Trophoblast cell (in vitro differentiated cells and primary cell): Measurements from ENCODE around the gene TRIM29.

ENCODE experiments used
- DNase-seq, 2 donors: peaks; one replicate each; pipeline ENCODE4 v3.0.0-alpha.2; 2016
- H2AFZ ChIP-seq: 2 replicates; pipeline ENCODE4 v1.6.1; 2013; ENCODE audit warnings: low read length, moderate library complexity, mild to moderate bottlenecking; ENCODE audit not compliant: insufficient read depth, poor library complexity
- H2AK5ac ChIP-seq: 2 replicates; pipeline ENCODE4 v1.6.1; 2013; ENCODE audit warnings: mild to moderate bottlenecking, low read length
- H2BK120ac ChIP-seq: 2 replicates; pipeline ENCODE4 v1.6.1; 2013; ENCODE audit warnings: low read length, mild to moderate bottlenecking, moderate library complexity; ENCODE audit not compliant: insufficient read depth, poor library complexity
- H2BK12ac ChIP-seq: 2 replicates; pipeline ENCODE4 v1.6.1; 2013; ENCODE audit warnings: mild to moderate bottlenecking, low read length, moderate library complexity
- H2BK5ac ChIP-seq: 2 replicates; pipeline ENCODE4 v1.6.1; 2013; ENCODE audit warnings: low read length, low read depth, moderate library complexity, mild to moderate bottlenecking; ENCODE audit not compliant: poor library complexity
- H3K14ac ChIP-seq: 2 replicates; pipeline ENCODE4 v1.6.1; 2013; ENCODE audit warnings: mild to moderate bottlenecking, low read length
- H3K18ac ChIP-seq: 2 replicates; pipeline ENCODE4 v1.6.1; 2013; ENCODE audit warnings: mild to moderate bottlenecking, low read length
- H3K23ac ChIP-seq: 2 replicates; pipeline ENCODE4 v1.6.1; 2013; ENCODE audit warnings: low read length
- H3K27ac ChIP-seq: 2 replicates; pipeline ENCODE4 v1.5.1; 2013; ENCODE audit warnings: low read depth, mild to moderate bottlenecking, inconsistent platforms, low read length, moderate library complexity
- H3K27me3 ChIP-seq: 2 replicates; pipeline ENCODE4 v1.6.1; 2013; ENCODE audit warnings: inconsistent platforms, mild to moderate bottlenecking, low read length, moderate library complexity; ENCODE audit not compliant: insufficient read depth
- H3K36me3 ChIP-seq, 2 experiments: 1 replicate in 1 of 2; 2 replicates in 1 of 2; pipeline ENCODE4 v1.6.1; 2013; ENCODE audit warnings: low read length in 2 of 2, mild to moderate bottlenecking in 2 of 2, moderate library complexity in 1 of 2; ENCODE audit not compliant: insufficient read depth in 2 of 2, control insufficient read depth in 1 of 2
- H3K4ac ChIP-seq: 2 replicates; pipeline ENCODE4 v1.6.1; 2013; ENCODE audit warnings: low read depth, mild to moderate bottlenecking, low read length, moderate library complexity
- H3K4me1 ChIP-seq, 2 experiments: 1 replicate in 1 of 2; 2 replicates in 1 of 2; pipeline ENCODE4 v1.6.1; 2013; ENCODE audit warnings: low read length in 2 of 2, mild to moderate bottlenecking in 2 of 2, moderate library complexity in 1 of 2; ENCODE audit not compliant: insufficient read depth in 2 of 2, control insufficient read depth in 1 of 2
- H3K4me2 ChIP-seq: 2 replicates; pipeline ENCODE4 v1.6.1; 2013; ENCODE audit warnings: inconsistent platforms, mild to moderate bottlenecking, low read length, moderate library complexity
- H3K4me3 ChIP-seq: 2 replicates; pipeline ENCODE4 v1.5.1; 2013; ENCODE audit warnings: mild to moderate bottlenecking, low read depth, low read length, inconsistent platforms
- H3K79me1 ChIP-seq: one replicate; pipeline ENCODE4 v1.6.1; 2013; ENCODE audit warnings: low read length
- H3K79me2 ChIP-seq: 2 replicates; pipeline ENCODE4 v1.6.1; 2013; ENCODE audit warnings: low read length, mild to moderate bottlenecking; ENCODE audit not compliant: control insufficient read depth, insufficient read depth, poor library complexity
- H3K9ac ChIP-seq: 2 replicates; pipeline ENCODE4 v1.6.1; 2013; ENCODE audit warnings: mild to moderate bottlenecking, low read length
- H3K9me3 ChIP-seq: 2 replicates; pipeline ENCODE4 v1.6.1; 2013; ENCODE audit warnings: low read depth, mild to moderate bottlenecking, control low read depth, inconsistent platforms, low read length; ENCODE audit not compliant: insufficient read depth
- H4K12ac ChIP-seq: 2 replicates; pipeline ENCODE4 v1.6.1; 2013; ENCODE audit warnings: low read depth, mild to moderate bottlenecking, low read length, moderate library complexity
- H4K8ac ChIP-seq: 2 replicates; pipeline ENCODE4 v1.6.1; 2013; ENCODE audit warnings: low read depth, mild to moderate bottlenecking, low read length, moderate library complexity
- H4K91ac ChIP-seq: one replicate; pipeline ENCODE4 v1.6.1; 2013; ENCODE audit warnings: low read depth, mild to moderate bottlenecking, low read length, moderate library complexity
- WGBS: extraction: QIAGEN DNeasy Blood & Tissue Kit; methylation state at CpG from one replicate; pipeline ENCODE4 v1.1.7; 2013; ENCODE audit warnings: missing lambda C conversion rate; ENCODE audit not compliant: insufficient read length, insufficient coverage; ENCODE audit errors: extremely low coverage; 5-methylcytosine and 5-hydroxymethylcytosine counted together

TRIM29 gene

GRCh38 chr11:120184946-120185705, 47.2 kb upstream of the TRIM29 start:
- Histone ChIP-seq H3K9me3 (peaks cover 3% of the 10 kb centered on the region), H3K79me1 (no peaks in the 10 kb centered on the region), H3K18ac (no peak overlapping the region), H4K91ac (no peak overlapping the region), H2BK5ac (no peak overlapping the region), H3K36me3 (no peaks in the 10 kb centered on the region), H3K14ac (no peak overlapping the region), H2BK120ac (no peak overlapping the region), H3K79me2 (no peaks in the 10 kb centered on the region), H3K27me3 (no peaks in the 10 kb centered on the region), H3K27ac (no peak overlapping the region), H3K23ac (no peak overlapping the region), H2AK5ac (no peak overlapping the region), H3K4me2 (no peak overlapping the region), H2BK12ac (no peak overlapping the region), H3K4me3 (no peak overlapping the region), H3K4me1 (peaks cover 4 to 9% of the 10 kb centered on the region in 2 experiments), H3K4ac (no peak overlapping the region), H4K8ac (no peak overlapping the region), H3K9ac (no peak overlapping the region), H4K12ac (no peak overlapping the region), H2AFZ (no peak overlapping the region)
- no peak for DNase-seq
- no CpG with 5 or more reads among the region's 7 CpGs for WGBS

GRCh38 chr11:120184371-120184945, 46.5 kb upstream of the TRIM29 start:
- Histone ChIP-seq H2BK5ac (no peak overlapping the region), H3K79me2 (no peaks in the 10 kb centered on the region), H3K36me3 (no peaks in the 10 kb centered on the region), H3K23ac (no peak overlapping the region), H4K8ac (no peak overlapping the region), H3K4ac (no peak overlapping the region), H3K27me3 (no peaks in the 10 kb centered on the region), H3K18ac (no peak overlapping the region), H3K79me1 (no peaks in the 10 kb centered on the region), H3K4me3 (no peak overlapping the region), H2AFZ (no peak overlapping the region), H2BK120ac (no peak overlapping the region), H3K27ac (no peak overlapping the region), H3K14ac (no peak overlapping the region), H2BK12ac (no peak overlapping the region), H3K4me1 (peaks cover 5 to 9% of the 10 kb centered on the region in 2 experiments), H3K9ac (no peak overlapping the region), H2AK5ac (no peak overlapping the region), H3K4me2 (no peak overlapping the region), H4K12ac (no peak overlapping the region), H4K91ac (no peak overlapping the region), H3K9me3 (peaks cover 3% of the 10 kb centered on the region)
- no peak for DNase-seq
- WGBS = no CpG with 5 or more reads among the region's 11 CpGs

- no peak overlapping the region for H3K4me3 ChIP-seq
- no peak overlapping the region for H3K23ac ChIP-seq
- H3K9ac ChIP-seq = no peak overlapping the region
- no peak overlapping the region for H2BK120ac ChIP-seq
- H3K79me2 ChIP-seq = no peaks in the 10 kb centered on the region
- H3K4me2 ChIP-seq = no peak overlapping the region
- no peak for DNase-seq
- H3K9me3 ChIP-seq = no peaks in the 10 kb centered on the region
- no CpG with 5 or more reads among the region's 7 CpGs for WGBS
- H2AFZ ChIP-seq = no peak overlapping the region
- H4K12ac ChIP-seq = no peak overlapping the region
- H3K27me3 ChIP-seq = no peaks in the 10 kb centered on the region
- peaks cover 5 to 9% of the 10 kb centered on the region in 2 experiments for H3K4me1 ChIP-seq
- H3K27ac ChIP-seq = no peak overlapping the region
- no peak overlapping the region for H3K4ac ChIP-seq
- no peaks in the 10 kb centered on the region for H3K79me1 ChIP-seq
- no peak overlapping the region for H4K91ac ChIP-seq
- H2BK5ac ChIP-seq = no peak overlapping the region
- H4K8ac ChIP-seq = no peak overlapping the region
- no peak overlapping the region for H3K18ac ChIP-seq
- no peak overlapping the region for H3K14ac ChIP-seq
- no peaks in the 10 kb centered on the region for H3K36me3 ChIP-seq
- no peak overlapping the region for H2BK12ac ChIP-seq
- no peak overlapping the region for H2AK5ac ChIP-seq
Observed at GRCh38 chr11:120183701-120184141, 45.8 kb upstream of the TRIM29 start.

DNA sequence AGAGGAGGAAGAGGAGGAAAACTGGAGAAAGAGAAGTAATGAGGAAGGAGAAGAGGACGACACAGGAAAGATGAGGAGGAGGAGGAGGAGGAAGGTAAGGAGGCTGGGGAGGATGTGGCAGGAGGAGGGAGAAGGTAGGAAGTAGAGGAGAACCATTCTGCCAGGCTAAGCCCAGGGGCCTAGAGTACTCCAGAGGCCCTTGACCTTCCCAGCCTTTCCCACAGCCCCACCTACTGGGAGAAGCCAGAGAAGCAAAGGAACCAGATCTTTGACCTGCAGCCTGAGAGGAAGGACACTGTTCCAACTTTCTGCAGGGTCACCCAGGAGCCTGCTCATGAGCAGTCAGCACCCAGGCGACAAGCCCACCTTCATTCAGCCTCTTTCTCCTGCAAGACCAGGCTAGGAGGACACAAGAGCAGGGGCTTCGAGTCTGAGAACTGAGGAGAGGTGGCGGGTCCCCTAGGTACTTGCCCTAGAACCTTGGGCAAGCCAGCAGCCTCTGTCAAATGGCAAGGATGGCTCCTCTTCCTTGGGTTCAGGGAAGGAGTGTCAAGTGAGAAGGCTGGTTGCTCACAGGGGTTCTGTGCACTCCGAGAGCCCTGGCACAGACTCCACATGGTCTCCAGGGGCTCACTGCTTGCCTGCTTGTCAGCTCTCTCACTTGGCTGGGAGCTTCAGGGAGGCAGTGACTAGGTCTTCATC, 45.0 kb upstream of the TRIM29 start:
- no peak overlapping the region for H2BK5ac ChIP-seq
- peak in 1 of 2 donors; percentile 43 for DNase-seq
- no peak overlapping the region for H3K4me3 ChIP-seq
- no peak overlapping the region for H2AK5ac ChIP-seq
- H3K79me2 ChIP-seq = no peaks in the 10 kb centered on the region
- no peak overlapping the region for H3K9ac ChIP-seq
- no peak overlapping the region for H3K14ac ChIP-seq
- no peak overlapping the region for H3K23ac ChIP-seq
- H3K27ac ChIP-seq = no peak overlapping the region
- H2AFZ ChIP-seq = no peak overlapping the region
- no peak overlapping the region for H4K12ac ChIP-seq
- no peak overlapping the region for H3K4me2 ChIP-seq
- H3K79me1 ChIP-seq = no peaks in the 10 kb centered on the region
- no peak overlapping the region for H4K91ac ChIP-seq
- H3K27me3 ChIP-seq = no peaks in the 10 kb centered on the region
- no peak overlapping the region for H3K18ac ChIP-seq
- no peaks in the 10 kb centered on the region for H3K9me3 ChIP-seq
- no peaks in the 10 kb centered on the region for H3K36me3 ChIP-seq
- no peak overlapping the region for H2BK120ac ChIP-seq
- no peak overlapping the region for H3K4ac ChIP-seq
- no CpG with 5 or more reads among the region's 5 CpGs for WGBS
- peaks cover 5 to 9% of the 10 kb centered on the region in 2 experiments for H3K4me1 ChIP-seq
- no peak overlapping the region for H2BK12ac ChIP-seq
- no peak overlapping the region for H4K8ac ChIP-seq
